Natural killer cell (primary cell): ENCODE data around the gene ABHD16A. TPM values are rescaled to one million over a fixed set of nuclear protein-coding genes. Genes with fewer than 3 reads are reported as not detected.

Source experiments
- ATAC-seq, 3 donors: fragments of 150-1000 bp in 2 of 3; fragments of 200-7000 bp in 1 of 3; cut with Tn5 transposase; 1 replicate in 1 of 3; 2 replicates in 2 of 3; pipeline ENCODE4 v1.10.0; 2021; ENCODE audit warnings: mild to moderate bottlenecking in 2 of 3, moderate library complexity in 2 of 3
- DNase-seq, 2 donors: peaks; one replicate each; pipeline versions ENCODE4 v3.0.0 to v3.0.0-alpha.2; 2013 to 2021; ENCODE audit warnings: mixed read lengths in 1 of 2
- H3K27ac ChIP-seq: one replicate; pipeline ENCODE4 v1.5.1; 2013; ENCODE audit warnings: mild to moderate bottlenecking, low read length
- H3K27me3 ChIP-seq: one replicate; pipeline ENCODE4 v1.6.1; 2013; ENCODE audit warnings: low read length; ENCODE audit not compliant: control insufficient read depth, insufficient read depth
- H3K36me3 ChIP-seq: one replicate; pipeline ENCODE4 v1.6.1; 2013; ENCODE audit warnings: low read length; ENCODE audit not compliant: control insufficient read depth, insufficient read depth
- H3K4me1 ChIP-seq: one replicate; pipeline ENCODE4 v1.6.1; 2013; ENCODE audit warnings: low read length; ENCODE audit not compliant: control insufficient read depth, insufficient read depth
- H3K4me3 ChIP-seq: one replicate; pipeline ENCODE4 v1.5.1; 2013; ENCODE audit warnings: low read length
- H3K9me3 ChIP-seq: one replicate; pipeline ENCODE4 v1.6.1; 2013; ENCODE audit warnings: low read length; ENCODE audit not compliant: control insufficient read depth, insufficient read depth
- H3K27ac Mint-ChIP-seq, 2 donors: one replicate each; pipeline ENCODE4 v1.8.0; 2022; ENCODE audit warnings: mild to moderate bottlenecking in 2 of 2, mixed read lengths in 2 of 2, moderate library complexity in 1 of 2
- H3K27me3 Mint-ChIP-seq, 2 donors: one replicate each; pipeline ENCODE4 v1.8.0; 2022; ENCODE audit warnings: low read depth in 2 of 2, mixed read lengths in 2 of 2
- H3K36me3 Mint-ChIP-seq: one replicate; pipeline ENCODE4 v1.8.0; 2022; ENCODE audit warnings: mixed read lengths
- H3K4me1 Mint-ChIP-seq, 2 donors: one replicate each; pipeline ENCODE4 v1.8.0; 2022; ENCODE audit warnings: mixed read lengths in 2 of 2
- H3K4me3 Mint-ChIP-seq: one replicate; pipeline ENCODE4 v1.8.0; 2022; ENCODE audit warnings: mild to moderate bottlenecking, moderate library complexity, mixed read lengths
- H3K9me3 Mint-ChIP-seq, 2 donors: one replicate each; pipeline ENCODE4 v1.8.0; 2022; ENCODE audit warnings: mixed read lengths in 2 of 2
- CTCF ChIP-seq: fragments of 200-600 bp; IDR thresholded peaks from one replicate; pipeline ENCODE4 v1.8.0; 2022; ENCODE audit warnings: antibody characterized with exemption
- WGBS: methylation state at CpG from one replicate; pipeline ENCODE4 v1.1.7; 2013; ENCODE audit warnings: missing lambda C conversion rate; ENCODE audit not compliant: insufficient coverage; 5-methylcytosine and 5-hydroxymethylcytosine counted together
- intact Hi-C: fragments of 100-400 bp; cut with micrococcal nuclease; formaldehyde crosslinking; loops from one replicate; pipeline ENCODE4 v1.14.2; 2022
- total RNA-seq, 4 donors: library from RNA; stranded (reverse); fragments of 120-200 nt in 1 of 4; gene quantifications; one replicate each; pipeline versions ENCODE4 v1.2.3 to v1.2.4, GENCODE V29; 2013 to 2022

Gene ABHD16A
- total RNA-seq, 3 donors from 2014 or later (not counting 1 experiment from before 2014, with no cell fraction given), result 92.0 to 97.6 (median 94.2) TPM

GRCh38 chr6:31713465-31713864 lies 10.3 kb upstream of the ABHD16A start:
- Histone ChIP-seq H3K4me1 (peaks cover 14% of the 10 kb centered on the region), H3K27ac (no peak overlapping the region), H3K9me3 (no peaks in the 10 kb centered on the region), H3K4me3 (no peak overlapping the region), H3K27me3 (no peaks in the 10 kb centered on the region), H3K36me3 (no peaks in the 10 kb centered on the region)
- Mint-ChIP-seq H3K4me1 (peaks cover 16 to 21% of the 10 kb centered on the region in 2 donors), H3K27ac (no peak overlapping the region), H3K36me3 (no peaks in the 10 kb centered on the region), H3K4me3 (no peak overlapping the region), H3K9me3 (no peaks in the 10 kb centered on the region), H3K27me3 (peaks cover 0 to 3% of the 10 kb centered on the region in 2 donors)
- no peak for TF ChIP-seq CTCF
- ATAC-seq (no peak), DNase-seq (no peak)
- 87% methylated on average over 4 of the region's 4 CpGs for WGBS
- intact Hi-C loops, result no loop called here

GRCh38 chr6:31712296-31712695 lies 9.2 kb upstream of the ABHD16A start:
- peak overlapping the region in 1 of 2 donors; percentile 6 for H3K27ac Mint-ChIP-seq
- no peak overlapping the region for H3K4me3 Mint-ChIP-seq
- Histone ChIP-seq H3K27ac (no peak overlapping the region), H3K4me1 (peaks cover 14% of the 10 kb centered on the region), H3K27me3 (no peaks in the 10 kb centered on the region), H3K36me3 (no peaks in the 10 kb centered on the region), H3K4me3 (no peak overlapping the region), H3K9me3 (no peaks in the 10 kb centered on the region)
- peak in 2 of 3 donors; percentile 31 to 48 for ATAC-seq
- H3K27me3 Mint-ChIP-seq, result peaks cover 0 to 3% of the 10 kb centered on the region in 2 donors
- TF ChIP-seq CTCF, result no peak
- WGBS, result 72% methylated on average over 8 of the region's 8 CpGs
- no peaks in the 10 kb centered on the region for H3K9me3 Mint-ChIP-seq
- no peaks in the 10 kb centered on the region for H3K36me3 Mint-ChIP-seq
- peak in 1 of 2 donors; percentile 47 for DNase-seq
- peaks cover 16 to 21% of the 10 kb centered on the region in 2 donors for H3K4me1 Mint-ChIP-seq
- intact Hi-C loops, result no loop called here

GRCh38 chr6:31711233-31711632 lies 8.1 kb upstream of the ABHD16A start:
- TF ChIP-seq CTCF, result no peak
- H3K27ac Mint-ChIP-seq, result peak overlapping the region in 1 of 2 donors; percentile 14

More at GRCh38 chr6:31711233-31711632, 8.1 kb upstream of the ABHD16A start:
- no peaks in the 10 kb centered on the region for H3K9me3 ChIP-seq
- Mint-ChIP-seq H3K36me3 (no peaks in the 10 kb centered on the region), H3K27me3 (peaks cover 0 to 3% of the 10 kb centered on the region in 2 donors), H3K9me3 (no peaks in the 10 kb centered on the region), H3K4me3 (peak overlapping the region; percentile 4), H3K4me1 (peaks cover 16 to 21% of the 10 kb centered on the region in 2 donors)
- peak in 2 of 3 donors; percentile 32 to 43 for ATAC-seq
- intact Hi-C loops, result no loop called here
- H3K27ac ChIP-seq, result no peak overlapping the region
- H3K36me3 ChIP-seq, result no peaks in the 10 kb centered on the region
- H3K27me3 ChIP-seq, result no peaks in the 10 kb centered on the region
- peaks cover 14% of the 10 kb centered on the region for H3K4me1 ChIP-seq
- DNase-seq, result no peak
- no peak overlapping the region for H3K4me3 ChIP-seq
- 28% methylated on average over 8 of the region's 8 CpGs for WGBS
